ENCODE data around the gene KCND1.

KCND1 gene

GRCh38 chrX:48957477-48957826 is 14.2 kb downstream of the KCND1 start, which contains the start of gene OTUD5:
TSS of gene OTUD5 (minus strand) at chrX:48957607. CDS start at chrX:48957570, 37 bp downstream.
- peak within 1 kb of the TSS; percentile 70 for H3K4me3 ChIP-seq (ENCODE audit: low read depth, low read length)
- no peak for TF ChIP-seq CTCF (conservative IDR thresholded peaks at IDR 0.05; ENCODE audit: low read depth, low read length)
- DNase-seq (ENCODE audit: low read depth) = no peak

- DNase-seq (ENCODE audit: low read depth) = no peak
- no peak for TF ChIP-seq CTCF (conservative IDR thresholded peaks at IDR 0.05; ENCODE audit: low read depth, low read length)
- peak overlapping the region; percentile 70 for H3K4me3 ChIP-seq (ENCODE audit: low read depth, low read length)
These were observed 14.8 kb downstream of the KCND1 start for GRCh38 chrX:48956728-48957414.

GRCh38 chrX:48948589-48948988 is 23.1 kb downstream of the KCND1 start:
- no peak for TF ChIP-seq CTCF (conservative IDR thresholded peaks at IDR 0.05; ENCODE audit: low read depth, low read length)
- DNase-seq (ENCODE audit: low read depth) = no peak
- no peak overlapping the region for H3K4me3 ChIP-seq (ENCODE audit: low read depth, low read length)

- peak; percentile 66 for DNase-seq (ENCODE audit: low read depth)
- no peak overlapping the region for H3K4me3 ChIP-seq (ENCODE audit: low read depth, low read length)
- peak; percentile 84 for TF ChIP-seq CTCF (conservative IDR thresholded peaks at IDR 0.05; ENCODE audit: low read depth, low read length)
These were observed 25.9 kb downstream of the KCND1 start for GRCh38 chrX:48945517-48946348.

GRCh38 chrX:48942895-48943294 is 28.7 kb downstream of the KCND1 start:
- no peak for DNase-seq (ENCODE audit: low read depth)
- no peak overlapping the region for H3K4me3 ChIP-seq (ENCODE audit: low read depth, low read length)
- no peak for TF ChIP-seq CTCF (conservative IDR thresholded peaks at IDR 0.05; ENCODE audit: low read depth, low read length)

GRCh38 chrX:48940404-48940955 is 31.2 kb downstream of the KCND1 start:
- DNase-seq (ENCODE audit: low read depth) = no peak
- TF ChIP-seq CTCF (conservative IDR thresholded peaks at IDR 0.05; ENCODE audit: low read depth, low read length) = no peak
- no peak overlapping the region for H3K4me3 ChIP-seq (ENCODE audit: low read depth, low read length)
